COLO668 (cell line): ENCODE measurements around the gene MRLN.
"Not testable (repeated sequence)": the region's sequence is repeated elsewhere in the genome, so short reads cannot be mapped to it uniquely, and the experiment has no call there.

Source experiments
- DNase-seq: peaks from one replicate; lab custom pipeline; 2025; ENCODE audit not compliant: unreplicated experiment; lab: John Stamatoyannopoulos, UW

Gene MRLN

DNA sequence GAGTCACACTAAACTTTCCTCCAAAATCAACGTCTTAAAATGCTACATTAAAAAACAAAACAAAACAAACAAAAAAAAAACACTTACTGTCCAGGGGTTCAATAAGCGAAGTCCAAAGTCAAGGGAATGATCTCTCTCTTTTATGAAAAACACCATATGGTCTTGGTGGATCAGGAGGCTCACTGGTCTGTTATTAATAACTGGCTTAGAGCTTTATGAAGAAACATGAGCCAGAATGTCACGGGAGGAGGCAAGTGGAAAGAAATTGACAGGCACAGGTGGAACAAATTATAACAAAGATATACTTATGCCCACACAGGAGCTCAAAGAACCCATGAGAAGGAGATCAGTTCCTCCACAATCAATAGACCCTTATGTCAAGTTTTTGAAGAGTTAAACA lies at the start of gene MRLN:
MRLN (minus strand) TSS at position 189 of the 400 bp plus-strand sequence.
- no peak for DNase-seq

DNA sequence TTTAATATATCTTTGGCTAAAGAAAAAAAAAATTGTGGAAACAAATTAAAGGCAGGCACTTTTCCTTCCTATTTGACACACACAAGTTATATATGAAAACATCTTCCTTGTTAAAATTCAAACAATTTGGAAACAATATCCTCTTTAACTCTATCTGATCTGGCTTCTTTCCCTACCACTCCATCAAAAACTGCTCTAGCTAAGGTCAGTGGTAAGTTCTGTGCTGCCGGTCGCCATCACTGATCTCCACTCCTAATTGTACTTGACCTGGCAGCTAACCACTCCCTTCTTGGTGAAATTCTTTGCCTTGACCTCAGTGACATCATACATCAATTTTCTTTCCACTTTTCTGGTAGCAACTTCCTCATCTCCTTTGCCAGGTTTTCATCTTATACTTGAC lies 47.9 kb upstream of the MRLN start:
- no peak for DNase-seq

DNA sequence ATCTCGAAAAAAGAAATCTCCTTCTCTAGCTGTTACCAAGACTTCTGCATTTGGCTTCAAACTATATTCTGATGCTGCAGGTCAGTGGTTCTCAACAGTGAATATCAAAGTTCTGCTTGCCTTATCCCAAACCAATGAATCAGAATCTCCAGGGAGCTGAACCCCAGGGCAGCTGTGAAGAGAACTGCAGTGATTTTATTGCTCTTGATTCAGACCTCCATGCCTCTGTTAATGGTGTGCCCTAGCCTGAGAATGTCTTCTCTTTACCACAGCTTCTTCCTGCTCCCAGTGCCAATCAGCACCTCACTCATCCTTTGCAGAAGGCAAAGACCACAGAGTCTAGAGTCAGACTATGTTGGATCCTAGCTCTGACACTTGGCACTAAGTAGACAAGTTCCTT lies 46.2 kb upstream of the MRLN start:
- DNase-seq, result no peak

DNA sequence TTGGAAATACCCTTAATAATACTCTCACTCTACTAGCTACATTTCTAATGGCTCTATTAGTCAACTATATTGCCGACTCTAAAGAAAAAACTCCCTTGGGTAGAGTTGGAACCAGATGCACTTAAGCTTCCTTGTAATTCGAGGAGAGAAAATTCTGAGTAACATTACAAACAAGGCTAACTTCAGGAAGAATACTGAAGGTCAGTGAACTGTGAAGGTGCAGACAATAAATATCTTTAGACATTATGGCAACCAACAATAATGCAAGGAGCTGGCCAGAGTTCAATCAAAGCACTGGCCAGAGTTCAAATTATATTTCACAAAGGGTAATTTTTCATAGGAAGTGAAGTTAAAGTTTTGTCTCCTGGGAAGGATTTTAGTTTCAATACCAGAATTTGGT lies 40.7 kb upstream of the MRLN start:
- no peak for DNase-seq

DNA sequence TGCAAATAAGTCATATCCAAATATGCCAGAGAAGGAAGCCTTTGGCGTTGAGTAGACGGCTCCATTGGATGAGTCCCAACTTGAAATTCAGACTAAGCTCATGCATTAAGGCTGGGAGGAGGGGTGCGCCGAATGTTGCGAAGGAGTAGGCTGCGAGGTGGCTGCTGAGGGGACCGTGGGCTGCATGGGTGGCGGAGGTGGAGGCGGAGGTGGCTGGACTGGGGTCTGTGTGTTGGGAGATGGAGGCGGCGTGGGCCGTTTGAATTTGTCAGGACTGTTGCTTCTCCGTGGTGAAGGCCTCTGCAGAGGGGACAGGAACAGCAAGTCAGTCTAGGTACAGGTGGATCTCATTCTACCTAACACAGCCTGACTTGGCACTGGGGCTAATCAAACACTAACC lies 39.6 kb upstream of the MRLN start:
- DNase-seq, result no peak

DNA sequence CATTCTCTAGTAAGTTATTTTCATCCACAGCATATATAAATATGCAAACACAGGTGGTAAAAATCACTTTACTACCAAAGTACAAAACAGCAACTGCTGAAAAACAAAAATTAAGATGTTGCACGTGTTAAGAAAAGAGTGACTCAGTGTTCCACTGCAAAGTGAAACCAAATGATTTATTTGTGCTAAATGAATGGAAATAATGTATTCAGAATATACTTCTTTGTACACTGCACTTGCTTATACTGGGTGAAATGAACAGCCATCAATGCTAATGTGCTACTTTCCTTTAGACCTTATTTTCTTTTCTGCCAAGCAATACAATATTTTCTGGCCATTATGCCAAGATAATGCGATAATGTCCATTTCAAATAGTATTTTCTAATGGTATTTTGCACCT lies 38.3 kb upstream of the MRLN start:
- DNase-seq, result no peak

DNA sequence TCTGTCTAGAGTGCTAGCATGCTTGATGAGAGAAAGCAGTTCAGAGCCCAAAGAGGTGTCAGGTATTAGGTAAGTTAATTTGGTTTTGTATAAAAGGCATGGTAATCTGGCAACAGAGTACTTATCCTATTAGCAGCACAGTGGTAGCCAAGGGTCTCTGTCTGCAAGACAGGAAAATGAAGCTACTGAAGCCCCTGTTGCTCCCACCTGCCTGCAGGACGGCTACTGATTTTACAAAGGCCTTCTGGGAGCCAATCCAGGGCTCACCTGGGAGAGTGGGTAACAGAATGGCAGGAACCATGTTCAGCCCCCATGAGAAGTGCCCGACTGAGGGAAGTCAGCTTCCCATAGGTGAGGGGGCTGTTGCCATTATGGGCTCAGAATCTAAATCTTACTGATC lies 36.8 kb upstream of the MRLN start:
- DNase-seq, result not testable (repeated sequence)

DNA sequence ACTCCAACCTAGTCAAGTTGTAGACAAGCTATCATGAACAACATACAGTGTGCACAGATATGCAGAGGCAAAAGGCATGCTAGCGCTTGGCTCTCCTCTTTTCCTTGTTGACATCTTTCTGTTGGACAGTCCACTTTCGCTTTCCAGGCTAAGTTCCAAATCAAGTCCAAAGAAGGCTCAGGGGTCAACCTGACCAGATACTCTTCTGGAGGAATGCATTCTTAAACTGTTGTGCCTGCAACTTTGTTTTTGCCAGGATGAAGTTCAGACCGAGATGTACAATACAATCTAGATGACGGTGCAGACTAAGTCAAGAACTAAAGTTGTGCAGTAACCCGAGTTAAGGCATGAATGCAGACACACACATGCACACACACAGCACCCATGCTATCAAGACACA lies 35.7 kb upstream of the MRLN start:
- not testable (repeated sequence) for DNase-seq

DNA sequence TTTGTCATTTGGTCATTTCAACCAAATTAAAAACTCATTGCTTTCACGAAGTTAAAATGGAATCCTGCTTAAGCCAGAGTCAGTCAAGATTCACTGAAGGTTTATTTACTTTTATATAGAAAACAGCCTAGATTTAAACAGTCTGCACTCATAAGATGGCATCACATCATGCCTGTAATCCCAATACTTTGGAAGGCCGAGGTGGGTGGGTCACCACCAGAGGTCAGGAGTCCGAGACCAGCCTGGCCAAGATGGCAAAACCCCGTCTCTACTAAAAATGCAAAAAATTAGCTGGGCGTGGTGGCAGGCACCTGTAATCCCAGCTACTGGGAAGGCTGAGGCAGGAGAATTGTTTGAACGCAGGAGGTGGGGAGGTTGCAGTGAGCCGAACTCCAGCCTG lies 33.8 kb upstream of the MRLN start:
- not testable (repeated sequence) for DNase-seq

DNA sequence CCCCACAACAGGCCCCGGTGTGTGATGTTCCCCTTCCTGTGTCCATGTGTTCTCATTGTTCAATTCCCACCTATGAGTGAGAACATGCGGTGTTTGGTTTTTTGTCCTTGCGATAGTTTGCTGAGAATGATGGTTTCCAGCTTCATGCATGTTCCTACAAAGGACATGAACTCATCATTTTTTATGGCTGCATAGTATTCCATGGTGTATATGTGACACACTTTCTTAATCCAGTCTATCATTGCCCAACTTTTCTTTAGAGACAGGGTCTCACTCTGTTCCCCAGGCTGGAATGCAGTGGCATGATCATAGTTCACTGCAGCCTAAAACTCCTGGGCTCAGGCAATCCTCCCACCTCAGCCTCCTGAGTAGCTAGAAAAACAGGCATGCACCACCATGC lies 32.2 kb upstream of the MRLN start:
- DNase-seq, result not testable (repeated sequence)

DNA sequence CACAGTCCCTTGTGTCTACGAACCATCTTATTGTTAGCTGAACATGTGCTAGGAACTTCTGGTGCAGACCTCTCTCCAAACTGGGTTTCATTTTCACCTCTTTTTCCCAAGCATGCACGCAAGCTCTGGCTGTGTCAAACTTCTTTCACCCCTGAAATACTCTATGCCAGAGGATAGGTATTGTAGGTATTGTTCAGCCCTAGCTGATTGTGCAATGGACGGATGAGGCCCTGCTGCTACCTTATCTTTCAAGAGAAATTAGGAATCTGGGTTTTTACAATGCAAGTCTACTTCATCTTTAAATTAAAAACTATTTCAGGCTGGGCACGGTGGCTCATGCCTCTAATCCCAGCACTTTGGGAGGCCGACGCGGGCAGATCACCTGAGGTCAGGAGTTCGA lies 28.3 kb upstream of the MRLN start:
- no peak for DNase-seq

DNA sequence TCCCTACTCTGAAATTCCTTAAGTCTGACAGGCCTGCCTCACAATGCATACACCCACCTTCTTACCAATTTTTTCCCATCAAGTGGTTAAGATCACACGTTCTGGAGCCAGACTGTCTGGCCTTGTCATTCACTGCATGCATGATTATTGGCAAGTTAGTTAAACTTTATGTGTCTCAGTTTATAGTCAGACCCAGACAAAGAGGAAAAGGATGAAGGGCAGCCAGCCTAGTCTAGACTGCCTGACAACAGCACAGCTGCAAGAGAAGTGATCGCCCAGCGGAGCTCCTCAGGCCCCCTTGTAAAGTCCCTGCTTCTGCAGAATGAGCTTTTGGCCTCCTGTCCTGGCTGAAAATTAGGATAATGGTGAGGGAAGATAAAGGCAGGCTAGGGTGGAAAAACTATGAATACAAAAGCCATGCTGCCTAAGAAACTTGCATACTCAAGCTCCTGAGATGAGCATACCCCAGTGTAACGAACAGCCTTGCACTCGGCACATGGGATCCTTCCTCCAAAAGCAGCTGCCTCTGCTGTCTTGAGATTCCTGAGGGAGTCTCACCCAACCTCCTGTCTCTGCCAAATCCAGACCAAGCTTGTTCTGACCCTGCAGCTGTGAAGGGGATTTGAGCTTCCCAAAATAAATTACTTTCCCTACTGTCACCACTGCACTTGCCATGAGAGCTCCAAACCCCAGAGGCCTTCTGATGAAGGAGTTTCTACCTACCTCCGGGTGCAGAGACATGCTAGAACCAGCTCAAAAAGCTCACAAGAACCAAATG lies 26.7 kb upstream of the MRLN start:
- DNase-seq, result no peak

DNA sequence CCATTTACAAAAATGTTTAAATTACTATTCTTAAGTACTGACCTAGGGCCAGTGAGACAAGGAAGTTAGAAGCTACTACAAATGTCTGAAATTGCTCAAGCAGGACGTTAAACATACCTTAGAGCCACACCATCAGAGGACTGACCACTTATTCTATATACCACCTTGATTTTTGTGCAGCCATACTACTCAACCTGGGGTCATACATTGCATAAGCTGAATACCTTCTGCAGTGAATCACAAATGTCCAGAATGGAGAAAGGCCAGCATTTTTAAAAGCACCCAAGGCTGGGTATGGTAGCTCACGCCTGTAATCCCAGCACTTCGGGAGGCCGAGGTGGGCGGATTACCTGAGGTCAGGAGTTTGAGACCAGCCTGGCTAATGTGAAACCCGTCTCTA lies 21.2 kb upstream of the MRLN start:
- DNase-seq, result no peak

DNA sequence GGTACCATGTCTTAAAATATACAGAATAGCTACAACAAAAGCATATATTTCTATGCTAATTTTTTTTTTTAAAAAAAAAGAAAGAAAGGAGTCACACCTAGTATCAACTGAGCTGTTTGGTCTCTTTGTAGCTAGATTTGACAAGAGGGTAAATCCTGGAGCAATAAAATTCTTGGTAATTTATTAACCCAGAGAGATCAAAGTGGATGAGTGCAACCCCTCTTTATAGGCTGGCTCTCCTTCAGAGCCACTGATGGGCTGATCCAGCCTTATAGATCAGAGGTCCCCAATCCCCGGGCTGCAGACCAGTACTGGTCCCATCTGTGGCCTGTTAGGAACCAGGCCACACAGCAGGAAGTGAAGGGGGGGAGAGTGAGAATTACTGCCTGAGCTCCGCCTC lies 19.8 kb upstream of the MRLN start:
- no peak for DNase-seq

DNA sequence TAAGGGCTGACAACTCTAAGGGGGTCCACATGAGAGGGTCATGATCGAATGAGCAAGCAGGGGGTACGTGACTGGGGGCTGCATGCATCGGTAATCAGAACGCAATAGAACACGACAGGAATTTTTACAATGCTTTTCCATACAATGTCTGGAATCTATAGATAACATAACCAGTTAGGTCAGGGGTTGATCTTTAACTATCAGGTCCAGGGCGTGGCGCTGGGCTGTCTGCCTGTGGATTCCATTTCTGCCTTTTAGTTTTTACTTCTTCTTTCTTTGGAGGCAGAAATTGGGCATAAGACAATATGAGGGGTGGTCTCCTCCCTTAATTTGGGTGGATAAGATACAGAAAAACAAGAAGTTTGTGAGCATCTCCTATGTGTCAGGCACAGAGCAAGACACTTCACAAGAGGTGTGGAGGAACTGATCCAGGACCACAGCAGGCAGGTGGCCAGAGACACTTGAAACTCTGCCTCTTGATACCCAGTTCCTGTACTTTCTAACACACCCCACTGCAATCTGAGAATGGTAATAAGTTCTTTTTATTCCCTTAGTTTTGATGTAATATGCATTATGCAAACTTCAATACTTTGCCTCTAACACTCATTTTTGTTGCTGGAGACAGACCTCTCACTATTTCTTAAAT lies 18.0 kb upstream of the MRLN start:
- no peak for DNase-seq

DNA sequence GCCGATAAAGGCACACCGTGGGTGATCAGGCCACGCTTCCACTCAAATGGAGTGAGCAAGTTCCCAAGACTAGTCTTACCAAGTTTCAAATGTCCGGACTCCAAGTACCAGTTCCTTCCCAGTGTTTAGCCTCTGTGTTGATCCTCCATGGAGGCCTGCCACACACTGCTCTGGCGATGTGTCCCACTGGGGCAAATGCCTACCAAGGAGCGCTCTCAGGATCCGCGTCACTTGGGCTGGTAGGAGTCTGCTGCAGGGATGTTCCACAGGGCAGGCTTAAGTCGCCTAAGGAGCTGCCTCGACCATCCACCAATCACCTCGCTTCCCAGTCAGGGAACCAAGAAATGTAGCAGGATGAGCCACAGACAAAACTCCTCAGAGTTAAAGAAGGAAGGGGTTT lies 17.4 kb upstream of the MRLN start:
- DNase-seq, result no peak

DNA sequence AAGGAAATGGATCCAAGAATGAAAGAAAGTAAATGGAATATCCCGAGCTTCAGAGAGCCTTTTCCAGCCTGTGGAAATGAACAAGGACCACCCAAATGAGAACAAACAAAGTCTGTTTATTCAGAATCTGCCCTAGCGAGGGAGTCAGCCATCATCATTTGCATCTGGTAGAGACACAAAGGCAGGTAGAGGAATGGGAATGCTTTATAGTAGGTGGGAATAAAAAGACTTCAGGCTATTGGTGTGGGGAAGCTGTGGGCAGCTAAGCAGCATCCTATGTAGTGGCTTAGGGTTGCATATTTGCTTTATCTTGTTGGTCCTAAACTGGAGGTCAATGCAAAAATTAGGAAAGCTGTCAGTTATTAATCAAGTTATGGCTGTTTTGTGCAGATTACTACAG lies 9.2 kb upstream of the MRLN start:
- no peak for DNase-seq

DNA sequence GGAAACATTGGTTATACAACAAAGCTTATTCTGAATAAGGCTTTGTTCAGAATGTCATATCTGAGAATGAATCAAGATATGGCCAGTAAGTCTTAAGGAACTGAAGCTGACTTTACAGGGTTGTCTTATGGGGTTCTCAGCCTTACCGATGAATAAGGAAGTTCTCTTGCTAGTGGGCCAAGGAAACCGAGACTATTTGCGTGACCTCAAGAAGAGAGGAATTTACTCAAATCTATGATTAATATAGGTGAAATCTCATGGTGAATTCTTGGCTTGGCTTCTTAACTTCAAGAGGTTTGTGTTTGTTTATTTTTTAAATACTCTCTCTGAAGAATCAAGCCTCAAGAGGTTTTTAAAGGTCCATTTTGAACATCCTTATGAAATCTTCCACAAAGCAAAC lies 4.7 kb upstream of the MRLN start:
- no peak for DNase-seq

DNA sequence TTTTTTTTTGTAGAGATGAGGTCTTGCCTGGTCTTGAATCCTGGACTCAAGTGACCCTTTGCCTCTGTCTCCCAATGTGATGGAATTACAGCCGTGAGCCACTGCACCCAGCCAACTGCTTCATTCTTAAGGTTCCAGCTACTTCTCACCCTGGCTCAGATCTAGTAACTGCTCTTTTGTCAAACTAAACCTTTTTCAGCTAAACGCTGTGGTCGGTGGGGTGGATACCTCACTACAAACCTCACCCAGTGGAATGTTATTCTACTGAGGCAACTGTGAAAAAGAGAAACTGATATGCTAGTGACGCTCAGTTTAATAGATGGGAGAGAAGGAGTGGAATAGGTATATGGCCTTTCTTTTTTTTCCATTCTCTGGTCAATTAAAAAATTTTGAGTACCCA lies 1.7 kb upstream of the MRLN start:
- no peak for DNase-seq

DNA sequence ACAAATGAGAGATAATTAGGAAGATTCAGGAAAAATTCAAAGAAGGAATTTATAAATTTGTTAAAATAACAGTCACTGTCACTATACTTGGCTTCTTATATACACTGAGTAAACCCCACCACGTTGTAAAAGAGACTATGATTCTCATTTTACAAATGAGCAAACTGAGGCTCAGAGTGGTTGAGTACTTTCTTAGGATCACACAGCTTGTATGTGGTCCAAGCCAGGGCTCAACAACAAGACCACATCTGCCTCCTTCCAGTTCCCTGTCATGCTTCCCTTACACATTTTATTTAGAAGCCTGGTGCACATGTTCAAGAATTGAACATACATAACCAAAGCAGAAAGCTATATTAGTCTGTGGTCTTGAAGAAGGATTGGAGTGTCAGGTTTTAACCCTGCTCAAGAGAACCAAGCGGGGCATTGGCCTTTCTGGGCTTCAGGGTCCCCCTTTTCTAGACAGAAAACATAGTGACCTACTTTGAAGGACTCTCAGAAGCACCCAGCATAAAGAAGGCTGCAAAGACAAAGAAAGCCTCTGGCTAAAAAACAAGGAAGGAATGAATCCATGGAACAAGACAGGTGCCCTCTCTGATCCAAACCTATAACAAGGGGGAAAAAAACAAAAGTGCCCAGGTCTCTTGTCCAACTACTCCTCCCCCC lies 846 bp downstream of the MRLN start:
- no peak for DNase-seq

DNA sequence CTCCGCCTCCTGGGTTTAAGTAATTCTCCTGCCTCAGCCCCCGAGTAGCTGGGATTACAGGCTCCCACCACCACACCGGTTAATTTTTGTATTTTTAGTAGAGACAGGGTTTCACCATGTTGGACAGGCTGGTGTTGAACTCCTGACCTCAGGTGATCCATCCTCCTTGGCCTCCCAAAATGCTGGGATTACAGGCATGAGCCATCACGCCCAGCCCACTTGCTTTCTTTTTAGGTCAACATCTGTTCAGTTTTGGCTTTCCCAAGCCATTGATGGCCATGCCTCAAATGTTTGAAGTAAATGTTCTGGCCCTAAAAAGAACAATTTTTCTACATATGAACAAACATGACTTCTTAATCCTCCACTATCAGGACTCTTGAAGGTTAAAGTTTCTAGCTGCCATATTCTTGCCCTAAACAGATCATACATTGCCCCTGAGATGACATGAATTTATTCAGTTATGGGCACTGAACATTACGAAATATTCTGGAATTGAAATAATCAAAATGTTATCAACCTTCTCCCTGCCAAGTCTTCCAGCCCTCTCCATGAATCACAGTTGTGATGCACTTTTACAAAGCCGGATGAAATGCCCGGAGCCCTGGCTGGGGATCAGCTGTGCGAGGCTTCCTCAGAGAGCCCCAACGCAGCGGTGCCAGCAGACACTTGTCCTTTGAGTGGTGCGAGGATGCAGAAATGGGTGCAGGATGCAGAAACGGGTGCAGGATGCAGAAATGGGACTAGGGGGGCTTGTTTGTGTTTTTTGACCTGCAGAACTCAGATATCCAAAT lies 2.9 kb downstream of the MRLN start:
- no peak for DNase-seq

DNA sequence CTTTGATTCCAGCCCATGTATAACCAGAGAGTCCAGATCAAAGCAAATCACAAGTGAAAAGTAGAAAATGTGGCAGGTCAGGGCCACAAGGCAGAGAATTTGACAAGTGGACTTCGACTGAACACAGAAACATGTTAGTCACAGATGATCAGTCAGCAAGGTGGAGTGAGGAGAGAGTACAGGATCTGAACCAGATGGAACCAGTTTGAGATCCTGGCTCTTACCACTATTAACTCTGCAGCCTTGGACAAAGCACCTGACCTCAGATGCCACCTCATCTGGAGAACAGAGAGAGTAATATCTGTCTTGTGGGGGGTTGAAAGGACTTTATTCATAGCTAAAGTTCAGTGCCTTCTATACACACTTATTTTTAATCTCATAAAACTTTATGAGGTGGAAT lies 4.4 kb downstream of the MRLN start:
- DNase-seq, result no peak
